ENCODE data around the gene SCAMP5.

Gene SCAMP5

DNA sequence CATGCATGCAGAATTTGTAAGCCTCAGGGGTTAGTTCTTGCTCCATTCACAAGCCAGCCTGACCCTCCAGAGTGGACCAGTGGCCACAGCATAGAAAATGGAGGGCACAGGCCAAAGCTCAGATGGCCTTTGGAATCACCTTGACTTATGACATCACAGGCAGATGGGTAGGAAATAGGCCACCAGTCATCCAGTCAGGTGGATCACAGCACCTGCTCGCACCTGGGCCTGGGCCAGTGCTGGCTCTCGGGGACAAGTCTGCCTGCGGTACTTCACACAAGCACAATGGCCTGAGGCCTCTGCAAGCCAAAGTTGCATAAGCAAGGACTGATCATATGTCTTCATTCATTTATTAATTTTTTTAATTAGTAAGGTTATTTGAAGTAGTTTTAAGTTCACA lies 67.3 kb downstream of the SCAMP5 start:
- TF ChIP-seq, protein P1, sequence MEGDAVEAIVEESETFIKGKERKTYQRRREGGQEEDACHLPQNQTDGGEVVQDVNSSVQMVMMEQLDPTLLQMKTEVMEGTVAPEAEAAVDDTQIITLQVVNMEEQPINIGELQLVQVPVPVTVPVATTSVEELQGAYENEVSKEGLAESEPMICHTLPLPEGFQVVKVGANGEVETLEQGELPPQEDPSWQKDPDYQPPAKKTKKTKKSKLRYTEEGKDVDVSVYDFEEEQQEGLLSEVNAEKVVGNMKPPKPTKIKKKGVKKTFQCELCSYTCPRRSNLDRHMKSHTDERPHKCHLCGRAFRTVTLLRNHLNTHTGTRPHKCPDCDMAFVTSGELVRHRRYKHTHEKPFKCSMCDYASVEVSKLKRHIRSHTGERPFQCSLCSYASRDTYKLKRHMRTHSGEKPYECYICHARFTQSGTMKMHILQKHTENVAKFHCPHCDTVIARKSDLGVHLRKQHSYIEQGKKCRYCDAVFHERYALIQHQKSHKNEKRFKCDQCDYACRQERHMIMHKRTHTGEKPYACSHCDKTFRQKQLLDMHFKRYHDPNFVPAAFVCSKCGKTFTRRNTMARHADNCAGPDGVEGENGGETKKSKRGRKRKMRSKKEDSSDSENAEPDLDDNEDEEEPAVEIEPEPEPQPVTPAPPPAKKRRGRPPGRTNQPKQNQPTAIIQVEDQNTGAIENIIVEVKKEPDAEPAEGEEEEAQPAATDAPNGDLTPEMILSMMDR (IDR thresholded peaks at IDR 0.05; ENCODE audit: low read depth, low read length, missing control alignments): no peak
- Histone ChIP-seq H3K4me3 (ENCODE audit: low read depth, low read length) (no peak overlapping the region), H3K36me3 (replicated peaks) (no peaks in the 10 kb centered on the region), H3K27ac (no peak overlapping the region), H3K27me3 (replicated peaks) (no peaks in the 10 kb centered on the region)
- in situ Hi-C loops (cut with HindIII; ENCODE audit: low pct_ligation_motif_present, low sequenced_read_pairs): no loop called here
- no peak for DNase-seq

DNA sequence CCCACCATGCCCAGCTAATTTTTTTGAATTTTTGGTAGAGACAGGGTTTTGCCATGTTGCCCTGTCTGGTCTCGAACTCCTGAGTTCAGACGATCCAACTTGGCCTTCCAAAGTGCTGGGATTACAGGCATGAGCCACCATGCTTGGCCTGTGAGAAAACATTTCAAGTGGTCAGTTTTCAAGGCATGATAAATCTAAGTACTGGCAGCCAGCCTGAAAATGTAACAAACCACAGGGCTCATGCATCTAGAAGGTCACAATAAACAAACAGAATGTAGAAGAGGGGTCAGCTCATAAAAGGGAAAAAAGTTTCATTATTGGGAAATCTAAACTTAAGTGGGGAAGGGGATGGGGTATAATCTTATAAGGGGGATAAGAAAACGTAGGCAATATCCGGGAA lies 68.0 kb downstream of the SCAMP5 start:
- in situ Hi-C loops (cut with HindIII; ENCODE audit: low pct_ligation_motif_present, low sequenced_read_pairs): no loop called here
- H3K36me3 ChIP-seq (replicated peaks): no peaks in the 10 kb centered on the region
- no peaks in the 10 kb centered on the region for H3K27me3 ChIP-seq (replicated peaks)
- H3K4me3 ChIP-seq (ENCODE audit: low read depth, low read length): no peak overlapping the region
- peak; percentile 89 for DNase-seq
- TF ChIP-seq, protein P1 (IDR thresholded peaks at IDR 0.05; ENCODE audit: low read depth, low read length, missing control alignments): no peak
- H3K27ac ChIP-seq: no peak overlapping the region

DNA sequence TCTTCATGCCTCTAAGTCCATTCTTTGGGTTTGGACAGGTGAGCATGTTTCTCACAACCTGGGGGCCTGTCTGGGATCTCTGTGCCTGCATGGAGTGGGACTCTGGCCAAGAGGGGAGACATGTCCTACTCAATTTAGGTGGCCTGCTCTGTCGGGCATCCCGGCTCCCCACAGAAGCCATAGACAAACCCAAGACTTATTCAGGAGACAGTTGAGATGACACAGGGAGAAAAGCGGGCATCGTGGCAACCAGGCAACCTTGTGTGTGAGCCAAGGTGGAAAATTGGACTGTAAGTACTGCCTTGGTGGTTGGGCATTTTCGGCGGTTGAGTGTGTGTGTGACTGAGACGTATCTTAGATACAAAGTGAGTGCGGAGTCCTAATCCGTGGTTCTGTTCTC lies 68.5 kb downstream of the SCAMP5 start:
- DNase-seq: no peak
- in situ Hi-C loops (cut with HindIII; ENCODE audit: low pct_ligation_motif_present, low sequenced_read_pairs): no loop called here
- no peak overlapping the region for H3K4me3 ChIP-seq (ENCODE audit: low read depth, low read length)
- no peaks in the 10 kb centered on the region for H3K27me3 ChIP-seq (replicated peaks)
- H3K36me3 ChIP-seq (replicated peaks): no peaks in the 10 kb centered on the region
- TF ChIP-seq, protein P1 (IDR thresholded peaks at IDR 0.05; ENCODE audit: low read depth, low read length, missing control alignments): no peak
- no peak overlapping the region for H3K27ac ChIP-seq

DNA sequence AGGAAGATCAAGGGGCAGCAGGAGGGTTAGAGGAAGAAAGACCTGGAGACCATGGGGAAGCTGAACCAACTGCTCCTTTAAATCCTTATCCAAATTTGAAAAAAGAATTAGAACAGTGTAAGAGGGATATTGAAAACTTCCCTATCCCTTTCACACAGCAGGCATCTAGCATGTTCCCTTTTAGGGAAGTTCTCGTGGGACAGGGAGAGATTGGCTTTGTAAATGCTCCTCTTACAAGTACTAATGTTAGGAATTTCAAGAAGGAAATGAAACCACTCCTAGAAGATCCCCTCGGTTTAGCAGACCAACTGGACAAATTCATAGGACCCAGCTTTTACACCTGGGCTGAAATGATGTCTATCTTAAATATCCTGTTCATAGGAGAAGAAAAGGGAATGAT lies 69.5 kb downstream of the SCAMP5 start:
- no peak overlapping the region for H3K4me3 ChIP-seq (ENCODE audit: low read depth, low read length)
- TF ChIP-seq, protein P1 (IDR thresholded peaks at IDR 0.05; ENCODE audit: low read depth, low read length, missing control alignments): no peak
- H3K27ac ChIP-seq: no peak overlapping the region
- in situ Hi-C loops (cut with HindIII; ENCODE audit: low pct_ligation_motif_present, low sequenced_read_pairs): no loop called here
- DNase-seq: no peak
- H3K36me3 ChIP-seq (replicated peaks): no peaks in the 10 kb centered on the region
- no peaks in the 10 kb centered on the region for H3K27me3 ChIP-seq (replicated peaks)

DNA sequence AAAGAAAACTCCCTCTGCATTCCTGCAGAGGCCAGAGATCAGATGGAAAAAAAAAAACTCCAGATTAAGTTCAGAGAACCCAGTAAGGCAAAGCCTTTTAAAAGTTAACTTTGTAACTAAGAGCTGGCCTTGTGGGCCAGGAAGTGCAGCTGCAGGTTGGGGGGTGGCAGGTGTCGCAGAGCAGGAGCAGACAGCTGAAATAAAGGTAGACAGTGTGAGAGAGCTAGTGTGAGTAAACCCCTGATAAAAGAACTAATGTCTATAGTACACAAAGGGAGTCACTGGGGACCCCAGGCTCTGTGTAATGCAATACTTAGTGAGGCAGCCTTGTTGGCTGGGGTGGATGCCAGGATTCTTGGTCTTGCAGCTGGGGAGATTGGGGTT lies 70.1 kb downstream of the SCAMP5 start:
- no peaks in the 10 kb centered on the region for H3K36me3 ChIP-seq (replicated peaks)
- H3K27ac ChIP-seq: no peak overlapping the region
- H3K4me3 ChIP-seq (ENCODE audit: low read depth, low read length): no peak overlapping the region
- peak; percentile 22 for DNase-seq
- TF ChIP-seq, protein P1 (IDR thresholded peaks at IDR 0.05; ENCODE audit: low read depth, low read length, missing control alignments): no peak
- in situ Hi-C loops (cut with HindIII; ENCODE audit: low pct_ligation_motif_present, low sequenced_read_pairs): no loop called here
- no peaks in the 10 kb centered on the region for H3K27me3 ChIP-seq (replicated peaks)

DNA sequence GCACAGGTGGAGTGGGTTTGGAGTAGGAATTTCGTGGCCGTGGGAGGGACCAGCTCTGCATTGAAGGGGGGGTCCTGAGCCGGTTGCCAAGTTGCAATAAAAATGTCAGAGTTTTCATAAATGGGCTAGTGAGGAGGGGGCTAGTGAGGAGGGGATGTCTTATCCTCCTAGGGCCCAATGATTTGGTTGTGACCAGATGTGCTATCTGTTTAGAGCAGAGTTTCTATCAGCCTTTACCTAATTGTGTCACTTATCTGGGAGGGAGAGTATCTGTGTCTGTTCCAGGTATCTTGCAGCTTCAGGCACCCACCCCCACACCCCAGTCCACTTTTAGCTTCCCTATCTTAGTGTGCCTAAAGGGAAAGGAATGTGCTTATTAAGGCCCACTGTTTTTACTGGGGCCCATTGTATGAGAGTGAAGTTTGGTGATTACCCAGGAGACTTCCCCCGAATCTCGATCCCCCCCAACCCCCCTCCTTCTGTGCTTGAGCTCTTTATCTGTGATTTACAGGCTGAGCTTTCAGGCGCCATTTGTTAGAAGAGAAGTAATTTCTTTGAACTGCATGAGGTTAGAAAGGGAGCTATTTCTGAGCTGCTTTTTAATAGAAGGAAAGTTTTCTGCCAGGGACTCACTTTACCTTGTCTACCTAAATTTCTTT lies 70.6 kb downstream of the SCAMP5 start:
- in situ Hi-C loops (cut with HindIII; ENCODE audit: low pct_ligation_motif_present, low sequenced_read_pairs): no loop called here
- Histone ChIP-seq H3K4me3 (ENCODE audit: low read depth, low read length) (no peak overlapping the region), H3K27ac (no peak overlapping the region), H3K27me3 (replicated peaks) (no peaks in the 10 kb centered on the region), H3K36me3 (replicated peaks) (no peaks in the 10 kb centered on the region)
- TF ChIP-seq, protein P1 (IDR thresholded peaks at IDR 0.05; ENCODE audit: low read depth, low read length, missing control alignments): no peak
- DNase-seq: peak; percentile 35

Data from brain microvascular endothelial cell (primary cell).